ENCODE measurements around the gene CRACDL.
"Not testable (repeated sequence)": the region's sequence is repeated elsewhere in the genome, so short reads cannot be mapped to it uniquely, and the experiment has no call there.

CRACDL gene

DNA sequence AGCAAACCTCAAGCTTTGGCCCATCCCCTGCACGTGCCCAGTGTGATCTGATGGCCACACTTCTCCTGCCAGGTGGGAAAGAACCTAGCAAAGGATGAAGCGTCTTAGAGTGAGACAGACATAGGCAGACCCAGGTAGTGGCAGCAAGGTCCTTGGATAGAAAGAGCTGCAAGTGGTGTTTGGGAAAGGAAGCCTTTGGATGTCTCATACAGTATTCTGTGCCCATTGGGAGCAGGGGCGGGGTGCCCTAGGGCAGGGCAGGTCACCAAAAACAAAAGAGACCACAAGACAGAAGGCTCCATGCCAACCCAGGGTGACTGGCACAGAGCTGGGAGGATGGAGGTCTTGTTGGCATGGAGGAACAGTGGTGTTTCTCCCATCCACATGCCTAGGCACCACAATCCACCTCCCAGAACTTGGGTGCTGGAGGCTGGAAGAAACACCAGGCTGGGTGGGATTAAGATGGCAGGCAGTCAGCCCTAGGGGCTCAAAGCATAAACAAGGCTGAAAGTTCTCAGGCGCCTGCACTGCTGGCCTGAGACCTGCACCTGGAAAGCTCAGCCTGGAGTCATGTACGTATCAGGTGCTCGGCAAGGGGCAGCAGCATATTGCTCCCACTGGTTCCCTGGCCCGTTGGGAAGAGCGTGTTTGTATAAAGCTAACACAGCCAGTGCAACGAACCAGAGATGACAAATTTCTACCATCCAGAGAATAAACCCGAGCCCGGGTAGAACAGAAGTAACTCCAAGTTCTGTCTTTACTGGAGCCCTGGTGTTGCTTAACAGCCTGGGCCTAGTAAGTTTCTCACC is 52.9 kb downstream of the CRACDL start:
- TF ChIP-seq, protein P1, sequence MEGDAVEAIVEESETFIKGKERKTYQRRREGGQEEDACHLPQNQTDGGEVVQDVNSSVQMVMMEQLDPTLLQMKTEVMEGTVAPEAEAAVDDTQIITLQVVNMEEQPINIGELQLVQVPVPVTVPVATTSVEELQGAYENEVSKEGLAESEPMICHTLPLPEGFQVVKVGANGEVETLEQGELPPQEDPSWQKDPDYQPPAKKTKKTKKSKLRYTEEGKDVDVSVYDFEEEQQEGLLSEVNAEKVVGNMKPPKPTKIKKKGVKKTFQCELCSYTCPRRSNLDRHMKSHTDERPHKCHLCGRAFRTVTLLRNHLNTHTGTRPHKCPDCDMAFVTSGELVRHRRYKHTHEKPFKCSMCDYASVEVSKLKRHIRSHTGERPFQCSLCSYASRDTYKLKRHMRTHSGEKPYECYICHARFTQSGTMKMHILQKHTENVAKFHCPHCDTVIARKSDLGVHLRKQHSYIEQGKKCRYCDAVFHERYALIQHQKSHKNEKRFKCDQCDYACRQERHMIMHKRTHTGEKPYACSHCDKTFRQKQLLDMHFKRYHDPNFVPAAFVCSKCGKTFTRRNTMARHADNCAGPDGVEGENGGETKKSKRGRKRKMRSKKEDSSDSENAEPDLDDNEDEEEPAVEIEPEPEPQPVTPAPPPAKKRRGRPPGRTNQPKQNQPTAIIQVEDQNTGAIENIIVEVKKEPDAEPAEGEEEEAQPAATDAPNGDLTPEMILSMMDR (IDR thresholded peaks at IDR 0.05; ENCODE audit: low read depth, low read length), result no peak
- TF ChIP-seq EZH2phosphoT487 (IDR thresholded peaks at IDR 0.05; ENCODE audit: low read depth), result no peak
- Histone ChIP-seq H3K9me3 (ENCODE audit: insufficient read depth, low read length) (no peaks in the 10 kb centered on the region), H3K4me3 (ENCODE audit: low read length) (no peak overlapping the region), H3K27ac (ENCODE audit: low read length) (no peak overlapping the region), H3K4me2 (ENCODE audit: low read length) (no peak overlapping the region), H3K36me3 (replicated peaks; ENCODE audit: low read depth, low read length) (no peaks in the 10 kb centered on the region), H3K9ac (ENCODE audit: low read length) (no peak overlapping the region), H3K79me2 (ENCODE audit: low read length) (no peaks in the 10 kb centered on the region), H3K4me1 (ENCODE audit: low read length) (no peaks in the 10 kb centered on the region), H4K20me1 (ENCODE audit: insufficient read depth, low read length) (no peaks in the 10 kb centered on the region), H3K27me3 (ENCODE audit: low read depth, low read length) (peaks cover 7% of the 10 kb centered on the region; the same call in 1 of the 2 replicates), H2AFZ (ENCODE audit: low read depth, low read length) (no peak overlapping the region)

DNA sequence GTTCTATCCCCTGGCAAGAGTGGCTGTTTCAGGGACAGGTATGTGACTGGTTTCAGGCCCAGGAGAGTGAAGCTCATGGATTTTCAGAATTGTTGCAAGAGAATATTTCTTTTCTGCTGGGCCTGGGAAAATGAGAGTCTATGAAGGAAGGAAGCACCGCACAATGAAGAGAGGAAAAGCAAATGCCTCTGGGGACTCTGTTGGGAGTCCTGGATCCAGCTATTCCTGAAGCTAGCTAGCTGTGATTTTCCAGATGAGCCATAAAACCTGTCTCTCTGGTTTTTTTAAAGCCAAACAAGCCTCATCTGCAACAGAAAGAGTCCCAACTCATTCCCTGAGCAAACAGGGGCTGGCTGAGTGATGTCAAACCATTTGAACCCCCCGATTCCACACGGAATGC is 53.7 kb downstream of the CRACDL start:
- Histone ChIP-seq H3K4me3 (ENCODE audit: low read length) (no peak overlapping the region), H4K20me1 (ENCODE audit: insufficient read depth, low read length) (no peaks in the 10 kb centered on the region), H3K4me2 (ENCODE audit: low read length) (no peak overlapping the region), H3K9ac (ENCODE audit: low read length) (no peak overlapping the region), H3K9me3 (ENCODE audit: insufficient read depth, low read length) (no peaks in the 10 kb centered on the region), H3K27ac (ENCODE audit: low read length) (no peak overlapping the region), H3K4me1 (ENCODE audit: low read length) (no peaks in the 10 kb centered on the region), H2AFZ (ENCODE audit: low read depth, low read length) (no peak overlapping the region), H3K27me3 (ENCODE audit: low read depth, low read length) (peaks cover 7% of the 10 kb centered on the region; the same call in 1 of the 2 replicates), H3K79me2 (ENCODE audit: low read length) (no peaks in the 10 kb centered on the region), H3K36me3 (replicated peaks; ENCODE audit: low read depth, low read length) (no peaks in the 10 kb centered on the region)
- TF ChIP-seq EZH2phosphoT487 (IDR thresholded peaks at IDR 0.05; ENCODE audit: low read depth), result no peak

DNA sequence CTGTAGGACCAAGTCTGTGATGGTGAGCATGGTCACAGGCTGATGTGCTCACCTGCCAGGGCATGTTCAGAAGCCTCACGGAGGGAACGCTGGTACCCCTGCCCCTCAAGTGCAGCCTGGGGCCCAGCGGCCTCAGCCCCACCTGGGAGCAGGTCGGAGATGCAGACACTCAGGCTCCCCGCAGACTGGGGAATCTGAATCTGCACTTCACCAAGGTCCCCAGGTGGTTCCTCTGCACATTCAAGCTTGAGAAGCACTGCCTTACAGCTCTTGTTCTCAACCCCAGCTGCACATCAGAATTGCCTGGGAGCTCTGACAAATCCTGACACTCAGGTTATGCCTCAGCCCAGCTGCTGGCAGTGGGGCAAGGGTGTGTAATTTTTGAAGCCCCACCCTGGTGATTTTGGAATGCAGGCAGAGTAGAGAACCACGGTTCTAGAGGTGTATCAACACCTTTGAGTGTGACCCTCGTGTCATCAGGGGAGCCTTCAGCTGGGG is 54.8 kb downstream of the CRACDL start:
- no peak overlapping the region for H3K27ac ChIP-seq (ENCODE audit: low read length)
- no peak overlapping the region for H3K9ac ChIP-seq (ENCODE audit: low read length)
- no peaks in the 10 kb centered on the region for H3K36me3 ChIP-seq (replicated peaks; ENCODE audit: low read depth, low read length)
- H3K27me3 ChIP-seq (ENCODE audit: low read depth, low read length), result peaks cover 5% of the 10 kb centered on the region; the same call in 1 of the 2 replicates
- H3K9me3 ChIP-seq (ENCODE audit: insufficient read depth, low read length), result no peaks in the 10 kb centered on the region
- H3K79me2 ChIP-seq (ENCODE audit: low read length), result no peaks in the 10 kb centered on the region
- no peaks in the 10 kb centered on the region for H3K4me1 ChIP-seq (ENCODE audit: low read length)
- H2AFZ ChIP-seq (ENCODE audit: low read depth, low read length), result no peak overlapping the region
- no peaks in the 10 kb centered on the region for H4K20me1 ChIP-seq (ENCODE audit: insufficient read depth, low read length)
- no peak for TF ChIP-seq EZH2phosphoT487 (IDR thresholded peaks at IDR 0.05; ENCODE audit: low read depth)
- TF ChIP-seq, protein P1 (IDR thresholded peaks at IDR 0.05; ENCODE audit: low read depth, low read length), result no peak
- no peak overlapping the region for H3K4me2 ChIP-seq (ENCODE audit: low read length)
- no peak overlapping the region for H3K4me3 ChIP-seq (ENCODE audit: low read length)

DNA sequence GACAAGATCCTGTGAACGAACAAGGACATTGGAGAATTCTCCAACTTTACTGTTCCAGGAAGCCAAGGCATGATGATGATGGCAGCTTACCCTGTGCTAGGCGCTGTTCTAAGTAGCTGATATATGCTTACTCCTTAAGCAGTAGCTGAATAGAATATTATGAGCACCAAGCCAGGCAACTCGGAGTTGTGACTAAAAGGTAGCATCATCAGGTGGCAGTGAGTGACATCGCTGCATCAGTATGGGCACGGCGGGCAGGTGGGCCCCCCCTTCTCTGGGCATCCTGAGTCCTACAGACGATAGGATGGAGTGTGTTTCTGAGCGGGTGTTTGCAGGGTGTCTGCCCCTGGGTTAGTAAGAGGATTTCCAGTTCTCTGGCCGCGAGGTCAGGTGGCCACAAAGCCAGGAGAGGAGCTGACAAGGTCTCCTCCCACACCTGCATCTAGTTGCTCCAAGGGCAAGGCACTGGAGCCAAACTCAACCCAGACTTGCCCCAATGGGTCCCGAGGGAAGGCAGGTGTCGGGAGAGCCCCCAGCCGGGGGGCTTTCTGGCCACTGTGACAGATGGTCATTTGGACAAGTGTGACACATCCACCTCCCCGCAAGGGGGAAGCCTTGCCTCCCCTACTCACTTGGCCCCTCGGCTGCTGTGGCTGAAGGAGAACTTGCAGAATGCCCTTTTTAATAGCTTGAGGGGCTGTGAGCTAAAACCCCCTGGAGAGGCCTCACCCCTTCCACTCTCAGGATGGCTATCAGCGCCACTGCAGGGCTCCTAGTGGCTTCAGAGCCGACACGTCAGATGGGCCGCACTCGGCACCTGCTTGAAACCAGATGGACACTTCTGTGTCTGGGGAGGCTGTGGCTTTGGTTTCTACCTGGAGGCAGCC is 55.5 kb downstream of the CRACDL start:
- no peak overlapping the region for H3K9ac ChIP-seq (ENCODE audit: low read length)
- H3K27ac ChIP-seq (ENCODE audit: low read length), result no peak overlapping the region
- H3K4me3 ChIP-seq (ENCODE audit: low read length), result no peak overlapping the region
- H3K27me3 ChIP-seq (ENCODE audit: low read depth, low read length), result no peaks in the 10 kb centered on the region; the same call in 1 of the 2 replicates
- H3K4me2 ChIP-seq (ENCODE audit: low read length), result no peak overlapping the region
- no peak overlapping the region for H2AFZ ChIP-seq (ENCODE audit: low read depth, low read length)
- no peaks in the 10 kb centered on the region for H4K20me1 ChIP-seq (ENCODE audit: insufficient read depth, low read length)
- H3K79me2 ChIP-seq (ENCODE audit: low read length), result no peaks in the 10 kb centered on the region
- H3K4me1 ChIP-seq (ENCODE audit: low read length), result no peaks in the 10 kb centered on the region
- TF ChIP-seq, protein P1 (IDR thresholded peaks at IDR 0.05; ENCODE audit: low read depth, low read length), result no peak
- no peak for TF ChIP-seq EZH2phosphoT487 (IDR thresholded peaks at IDR 0.05; ENCODE audit: low read depth)
- H3K9me3 ChIP-seq (ENCODE audit: insufficient read depth, low read length), result no peaks in the 10 kb centered on the region
- H3K36me3 ChIP-seq (replicated peaks; ENCODE audit: low read depth, low read length), result no peaks in the 10 kb centered on the region

DNA sequence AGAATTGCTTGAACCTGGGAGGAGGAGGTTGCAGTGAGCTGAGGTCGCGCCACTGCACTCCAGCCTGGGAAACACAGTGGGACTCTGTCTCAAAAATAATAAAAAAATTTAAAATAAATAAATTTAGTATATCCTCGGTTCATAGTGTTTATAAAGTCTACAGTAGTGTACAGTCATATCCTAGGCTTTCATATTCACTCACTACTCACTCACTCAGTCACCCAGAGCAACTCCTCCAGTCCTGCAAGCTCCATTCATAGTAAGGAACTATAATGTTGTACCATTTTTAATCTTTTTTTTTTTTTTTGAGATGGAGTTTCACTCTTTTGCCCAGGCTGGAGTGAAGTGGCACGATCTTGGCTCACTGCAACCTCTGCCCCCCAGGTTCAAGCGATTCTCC is 58.4 kb downstream of the CRACDL start:
- H3K4me3 ChIP-seq (ENCODE audit: low read length); H3K4me2 ChIP-seq (ENCODE audit: low read length); H3K27me3 ChIP-seq (ENCODE audit: low read depth, low read length); H2AFZ ChIP-seq (ENCODE audit: low read depth, low read length); H3K9me3 ChIP-seq (ENCODE audit: insufficient read depth, low read length); H3K9ac ChIP-seq (ENCODE audit: low read length); H3K79me2 ChIP-seq (ENCODE audit: low read length); H4K20me1 ChIP-seq (ENCODE audit: insufficient read depth, low read length); H3K36me3 ChIP-seq (replicated peaks; ENCODE audit: low read depth, low read length); H3K27ac ChIP-seq (ENCODE audit: low read length); H3K4me1 ChIP-seq (ENCODE audit: low read length): not testable (repeated sequence)
